Measurements from ENCODE around the gene CFAP251. TPM values are rescaled to one million over a fixed set of nuclear protein-coding genes. Genes with fewer than 3 reads are reported as not detected.
"Not testable (repeated sequence)": the region's sequence is repeated elsewhere in the genome, so short reads cannot be mapped to it uniquely, and the experiment has no call there.

CFAP251 gene
- total RNA-seq, 1 donor from 2014 or later = 0.48 TPM

GRCh38 chr12:121905746-121906145, 12.6 kb upstream of the CFAP251 start:
- intact Hi-C loops (cut with micrococcal nuclease) = no loop called here

GRCh38 chr12:121908702-121909101, 9.7 kb upstream of the CFAP251 start:
- intact Hi-C loops (cut with micrococcal nuclease) = no loop called here

GRCh38 chr12:121911824-121912585, 6.4 kb upstream of the CFAP251 start:
- intact Hi-C loops (cut with micrococcal nuclease) = no loop called here

GRCh38 chr12:121915841-121916321, 2.5 kb upstream of the CFAP251 start:
- intact Hi-C loops (cut with micrococcal nuclease) = no loop called here

GRCh38 chr12:121916719-121917118, 1.7 kb upstream of the CFAP251 start:
- intact Hi-C loops (cut with micrococcal nuclease) = no loop called here

GRCh38 chr12:121918679-121919038, 267 bp downstream of the CFAP251 start:
- intact Hi-C loops (cut with micrococcal nuclease) = loop anchor here (1.0 kb wide), 2 partner anchors 30 to 79 kb away; partner anchors contain the start of gene PSMD9

GRCh38 chr12:121921066-121921465, 2.7 kb downstream of the CFAP251 start:
- intact Hi-C loops (cut with micrococcal nuclease) = no loop called here

- intact Hi-C loops (cut with micrococcal nuclease) = no loop called here
These were observed 6.9 kb downstream of the CFAP251 start for GRCh38 chr12:121925358-121925695.

GRCh38 chr12:121926874-121927706, 8.7 kb downstream of the CFAP251 start:
- intact Hi-C loops (cut with micrococcal nuclease) = no loop called here

- intact Hi-C loops (cut with micrococcal nuclease) = no loop called here
These were observed 9.4 kb downstream of the CFAP251 start for GRCh38 chr12:121927813-121928212.

GRCh38 chr12:121929545-121929944, 11.2 kb downstream of the CFAP251 start:
- intact Hi-C loops (cut with micrococcal nuclease) = not testable (repeated sequence)

- intact Hi-C loops (cut with micrococcal nuclease) = no loop called here
These were observed 12.5 kb downstream of the CFAP251 start for GRCh38 chr12:121930862-121931261.

GRCh38 chr12:121932176-121932536, 13.8 kb downstream of the CFAP251 start:
- intact Hi-C loops (cut with micrococcal nuclease) = no loop called here

GRCh38 chr12:121932914-121933521, 14.6 kb downstream of the CFAP251 start:
- intact Hi-C loops (cut with micrococcal nuclease) = no loop called here

GRCh38 chr12:121933522-121934308, 15.3 kb downstream of the CFAP251 start:
- intact Hi-C loops (cut with micrococcal nuclease) = no loop called here

- intact Hi-C loops (cut with micrococcal nuclease) = no loop called here
These were observed 15.9 kb downstream of the CFAP251 start for GRCh38 chr12:121934309-121934664.

- intact Hi-C loops (cut with micrococcal nuclease) = no loop called here
These were observed 19.3 kb downstream of the CFAP251 start for GRCh38 chr12:121937654-121938053.

GRCh38 chr12:121939186-121939585, 20.8 kb downstream of the CFAP251 start:
- intact Hi-C loops (cut with micrococcal nuclease) = no loop called here

- intact Hi-C loops (cut with micrococcal nuclease) = no loop called here
These were observed 21.8 kb downstream of the CFAP251 start for GRCh38 chr12:121939992-121940766.

GRCh38 chr12:121942145-121942718, 23.8 kb downstream of the CFAP251 start:
- intact Hi-C loops (cut with micrococcal nuclease) = no loop called here
